ENCODE data around the gene EFNA5. TPM values are rescaled to one million over a fixed set of nuclear protein-coding genes. Genes with fewer than 3 reads are reported as not detected.
A peak's percentile ranks its signal among the peaks of the same experiment; 100 is the strongest.

EFNA5 gene
- total RNA-seq, 1 experiment from 2014 or later, result 0.22 TPM

DNA sequence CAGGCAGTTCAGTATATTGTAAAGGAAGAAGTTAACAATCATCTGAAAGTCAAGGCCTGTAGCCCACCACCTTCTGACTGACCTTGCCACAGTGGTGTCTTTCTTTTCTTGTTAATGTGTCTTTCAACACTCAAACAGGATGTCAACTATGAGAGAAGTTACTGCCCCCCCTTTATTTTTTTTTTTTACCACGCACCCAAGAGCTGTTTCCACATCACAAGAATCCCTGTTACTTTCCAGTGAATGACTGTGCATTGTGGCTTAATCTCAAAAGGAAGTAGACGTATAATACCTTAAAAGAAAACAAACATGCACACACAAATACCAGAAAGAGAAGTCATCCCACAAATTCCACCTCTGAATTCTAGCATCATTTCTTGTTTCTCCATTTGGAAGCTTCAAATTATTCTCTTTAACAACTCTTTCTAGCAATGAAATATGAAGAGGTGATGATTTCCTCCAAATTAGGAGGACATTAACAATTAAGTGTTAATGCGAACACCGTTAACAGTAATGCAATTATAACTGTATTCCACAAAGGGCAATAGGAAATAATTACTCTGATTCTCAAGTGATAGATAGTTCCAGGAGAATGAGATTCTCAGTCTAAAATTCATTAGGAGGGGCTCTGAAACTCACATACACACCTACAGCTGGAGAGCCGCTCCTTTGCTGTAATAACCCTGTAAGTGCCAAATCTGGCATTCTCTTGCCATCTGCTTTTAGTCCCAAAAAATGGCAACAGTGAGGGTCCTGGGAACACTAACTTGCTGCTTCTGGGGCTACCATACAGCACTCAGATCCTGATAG, 201.0 kb downstream of the EFNA5 start:
- Histone ChIP-seq H3K9me2 (ENCODE audit: insufficient read depth) (no peaks in the 10 kb centered on the region), H3K79me2 (ENCODE audit: insufficient read depth, low read length) (no peaks in the 10 kb centered on the region), H4K20me1 (ENCODE audit: insufficient read depth) (no peaks in the 10 kb centered on the region), H3K9ac (ENCODE audit: low read length) (no peak overlapping the region), H3K36me3 (ENCODE audit: control insufficient read depth in 1 of 2, insufficient read depth in 2 of 2, low read length in 2 of 2) (no peaks in the 10 kb centered on the region), H3K4me1 (ENCODE audit: control insufficient read depth in 1 of 2, insufficient read depth in 2 of 2, low read length in 2 of 2) (peaks cover 22 to 33% of the 10 kb centered on the region in 2 experiments; a peak in 3 of 4 replicates), H3K4me3 (replicated peaks in 1 of 2; ENCODE audit: low read depth in 1 of 2, low read length in 2 of 2) (no peak overlapping the region), H3K9me3 (ENCODE audit: control insufficient read depth in 1 of 2, insufficient read depth in 1 of 2, low read depth in 1 of 2, low read length in 2 of 2) (no peaks in the 10 kb centered on the region), H3K4me2 (ENCODE audit: low read length) (peak overlapping the region; percentile 30), H3K27me3 (ENCODE audit: insufficient read depth, low read length) (no peaks in the 10 kb centered on the region), H3K27ac (ENCODE audit: low read depth, low read length) (no peak overlapping the region), H2AFZ (ENCODE audit: low read depth, low read length, poor library complexity, severe bottlenecking) (no peak overlapping the region)
- intact Hi-C loops (cut with micrococcal nuclease), result no loop called here
- ChIA-PET RAD21 (ENCODE audit: low non-redundant PET in 1 of 2, low total read pairs in 2 of 2, uncharacterized antibody in 2 of 2, unreplicated experiment in 2 of 2) (no interaction called here), CTCF (interaction anchor here (0.6 kb wide), 1 partner anchor 29 kb away, joined by 3 read pairs; no protein-coding TSS in a partner anchor), POLR2A (no interaction called here)
- ATAC-seq, result peak; percentile 52
- TF ChIP-seq SP1 (IDR thresholded peaks at IDR 0.05; ENCODE audit: low read depth), result peak; percentile 32; the same call in 1 of the 2 replicates
- TF ChIP-seq JUND (IDR thresholded peaks at IDR 0.05), result peak; percentile 41
- TF ChIP-seq, protein P1, sequence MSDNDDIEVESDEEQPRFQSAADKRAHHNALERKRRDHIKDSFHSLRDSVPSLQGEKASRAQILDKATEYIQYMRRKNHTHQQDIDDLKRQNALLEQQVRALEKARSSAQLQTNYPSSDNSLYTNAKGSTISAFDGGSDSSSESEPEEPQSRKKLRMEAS (IDR thresholded peaks at IDR 0.05), result no peak
- TF ChIP-seq FOSL1 (IDR thresholded peaks at IDR 0.05; ENCODE audit: low read depth), result peak; percentile 43
- no peak for TF ChIP-seq EZH2phosphoT487 (IDR thresholded peaks at IDR 0.05; ENCODE audit: borderline replicate concordance)
- TF ChIP-seq CEBPB (IDR thresholded peaks at IDR 0.05; ENCODE audit: low read depth), result peak; percentile 32; the same call in 1 of the 2 replicates
- TF ChIP-seq RAD21 (IDR thresholded peaks at IDR 0.05; ENCODE audit: low read depth), result no peak
- no peak for TF ChIP-seq ATF3 (IDR thresholded peaks at IDR 0.05)
- TF ChIP-seq YY1 (IDR thresholded peaks at IDR 0.05; ENCODE audit: extremely low read depth, insufficient replicate concordance, low read depth, low read length), result no peak
- 0 out of 2 replicates have a peak, but pooled peaks have one; percentile 34 for TF ChIP-seq CBX3 (IDR thresholded peaks at IDR 0.05; ENCODE audit: low read depth)
- peak; percentile 50 for DNase-seq (ENCODE audit: low read depth, low spot score)
- BruUV-seq (replicated peaks), result no TSS peak
